WTC11 (cell line): ENCODE results near the gene FAM89B.

Experiments
- ETV6 ChIP-seq: sonication (generic); formaldehyde crosslinking; IDR thresholded peaks from 2 replicates; pipeline ENCODE4 v1.8.1; 2022; ENCODE audit warnings: mild to moderate bottlenecking, missing genetic modification reagents
- IRF2 ChIP-seq: sonication (generic); formaldehyde crosslinking; IDR thresholded peaks from 2 replicates; pipeline ENCODE4 v1.8.0; 2022; ENCODE audit warnings: low read depth, missing genetic modification reagents, borderline replicate concordance
- RORB ChIP-seq: fragments of 250-450 bp; sonication (Bioruptor Pico); IDR thresholded peaks from 2 replicates; pipeline ENCODE4 v1.9.0; 2021; ENCODE audit warnings: mild to moderate bottlenecking
- TF ChIP-seq, protein P1 (sequence below): sonication (generic); formaldehyde crosslinking; IDR thresholded peaks from 2 replicates; pipeline ENCODE4 v1.8.0; 2022; ENCODE audit warnings: mild to moderate bottlenecking, missing genetic modification reagents
- TF ChIP-seq, protein P2 (sequence below): fragments of 200-600 bp; IDR thresholded peaks from 2 replicates; pipeline ENCODE4 v1.8.0; 2022; ENCODE audit warnings: antibody characterized with exemption
- TF ChIP-seq, protein P3 (sequence below): sonication (generic); formaldehyde crosslinking; IDR thresholded peaks from 2 replicates; pipeline ENCODE4 v1.8.1; 2022; ENCODE audit warnings: missing genetic modification reagents, borderline replicate concordance

DNA sequence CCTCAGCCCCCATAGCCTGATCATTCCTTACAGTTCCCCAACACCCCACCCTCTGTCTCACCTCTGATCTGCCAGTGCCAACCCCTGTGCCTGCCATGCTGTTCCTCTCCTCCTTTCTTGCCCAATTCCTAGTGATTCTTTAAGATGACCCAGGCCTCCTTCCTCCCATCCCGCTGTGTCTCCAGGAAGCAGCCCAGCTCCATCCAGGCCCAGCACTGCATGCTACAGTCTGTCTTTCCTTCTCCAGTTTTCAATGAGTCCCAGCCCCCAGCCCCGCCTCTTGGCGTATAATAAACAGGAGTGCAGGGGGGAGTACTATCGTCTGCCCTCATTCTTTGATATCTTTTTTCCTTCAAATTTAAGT lies 26.5 kb upstream of the FAM89B start:
- TF ChIP-seq RORB (CRISPR knock-in tag), result no peak
- TF ChIP-seq ETV6 (CRISPR knock-in tag), result no peak
- no peak for TF ChIP-seq IRF2
- TF ChIP-seq, protein P1, sequence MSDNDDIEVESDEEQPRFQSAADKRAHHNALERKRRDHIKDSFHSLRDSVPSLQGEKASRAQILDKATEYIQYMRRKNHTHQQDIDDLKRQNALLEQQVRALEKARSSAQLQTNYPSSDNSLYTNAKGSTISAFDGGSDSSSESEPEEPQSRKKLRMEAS (CRISPR knock-in tag), result no peak
- TF ChIP-seq, protein P2, sequence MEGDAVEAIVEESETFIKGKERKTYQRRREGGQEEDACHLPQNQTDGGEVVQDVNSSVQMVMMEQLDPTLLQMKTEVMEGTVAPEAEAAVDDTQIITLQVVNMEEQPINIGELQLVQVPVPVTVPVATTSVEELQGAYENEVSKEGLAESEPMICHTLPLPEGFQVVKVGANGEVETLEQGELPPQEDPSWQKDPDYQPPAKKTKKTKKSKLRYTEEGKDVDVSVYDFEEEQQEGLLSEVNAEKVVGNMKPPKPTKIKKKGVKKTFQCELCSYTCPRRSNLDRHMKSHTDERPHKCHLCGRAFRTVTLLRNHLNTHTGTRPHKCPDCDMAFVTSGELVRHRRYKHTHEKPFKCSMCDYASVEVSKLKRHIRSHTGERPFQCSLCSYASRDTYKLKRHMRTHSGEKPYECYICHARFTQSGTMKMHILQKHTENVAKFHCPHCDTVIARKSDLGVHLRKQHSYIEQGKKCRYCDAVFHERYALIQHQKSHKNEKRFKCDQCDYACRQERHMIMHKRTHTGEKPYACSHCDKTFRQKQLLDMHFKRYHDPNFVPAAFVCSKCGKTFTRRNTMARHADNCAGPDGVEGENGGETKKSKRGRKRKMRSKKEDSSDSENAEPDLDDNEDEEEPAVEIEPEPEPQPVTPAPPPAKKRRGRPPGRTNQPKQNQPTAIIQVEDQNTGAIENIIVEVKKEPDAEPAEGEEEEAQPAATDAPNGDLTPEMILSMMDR, result no peak
- TF ChIP-seq, protein P3, sequence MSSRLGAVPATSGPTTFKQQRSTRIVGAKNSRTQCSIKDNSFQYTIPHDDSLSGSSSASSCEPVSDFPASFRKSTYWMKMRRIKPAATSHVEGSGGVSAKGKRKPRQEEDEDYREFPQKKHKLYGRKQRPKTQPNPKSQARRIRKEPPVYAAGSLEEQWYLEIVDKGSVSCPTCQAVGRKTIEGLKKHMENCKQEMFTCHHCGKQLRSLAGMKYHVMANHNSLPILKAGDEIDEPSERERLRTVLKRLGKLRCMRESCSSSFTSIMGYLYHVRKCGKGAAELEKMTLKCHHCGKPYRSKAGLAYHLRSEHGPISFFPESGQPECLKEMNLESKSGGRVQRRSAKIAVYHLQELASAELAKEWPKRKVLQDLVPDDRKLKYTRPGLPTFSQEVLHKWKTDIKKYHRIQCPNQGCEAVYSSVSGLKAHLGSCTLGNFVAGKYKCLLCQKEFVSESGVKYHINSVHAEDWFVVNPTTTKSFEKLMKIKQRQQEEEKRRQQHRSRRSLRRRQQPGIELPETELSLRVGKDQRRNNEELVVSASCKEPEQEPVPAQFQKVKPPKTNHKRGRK (CRISPR knock-in tag), result no peak
